C4-2B (cell line): ENCODE results near the gene HECW1.
"Not testable (repeated sequence)": the region's sequence is repeated elsewhere in the genome, so short reads cannot be mapped to it uniquely, and the experiment has no call there.

Experiments used
- H3K27ac ChIP-seq: fragments of 450-650 bp; 2 replicates; pipeline ENCODE4 v1.5.1; 2017
- CTCF ChIP-seq: fragments of 450-650 bp; conservative IDR thresholded peaks from 2 replicates; pipeline ENCODE4 v1.5.1; 2017; ENCODE audit warnings: mild to moderate bottlenecking
- ZFX ChIP-seq: fragments of 450-650 bp; IDR thresholded peaks from 2 replicates; pipeline ENCODE4 v1.6.1; 2017

The HECW1 gene

GRCh38 chr7:43560742-43561330 is 448.4 kb downstream of the HECW1 start:
- TF ChIP-seq ZFX: no peak
- TF ChIP-seq CTCF: no peak
- H3K27ac ChIP-seq: no peak overlapping the region

DNA sequence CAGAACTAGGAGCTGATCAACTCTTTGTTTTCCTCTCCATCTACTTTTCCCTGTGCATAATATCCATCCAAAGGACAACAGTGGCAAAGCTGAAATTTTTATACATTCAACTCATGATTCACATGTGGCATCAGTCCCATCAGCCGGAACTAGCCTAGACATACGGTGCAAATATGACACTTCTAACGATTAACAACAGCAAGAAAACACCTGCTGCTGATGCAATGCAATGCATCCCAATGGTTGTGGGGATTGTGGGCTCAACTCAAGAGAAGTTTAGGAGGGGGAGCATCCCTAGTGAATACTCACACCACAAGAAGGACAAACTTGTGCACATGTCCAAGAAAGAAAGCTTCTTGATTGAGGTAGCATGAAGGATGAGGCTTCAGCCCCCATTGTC is 449.9 kb downstream of the HECW1 start:
- no peak overlapping the region for H3K27ac ChIP-seq
- TF ChIP-seq ZFX (no peak), CTCF (no peak)

GRCh38 chr7:43565786-43566185 is 453.3 kb downstream of the HECW1 start:
- TF ChIP-seq ZFX (no peak), CTCF (no peak)
- H3K27ac ChIP-seq: no peak overlapping the region

DNA sequence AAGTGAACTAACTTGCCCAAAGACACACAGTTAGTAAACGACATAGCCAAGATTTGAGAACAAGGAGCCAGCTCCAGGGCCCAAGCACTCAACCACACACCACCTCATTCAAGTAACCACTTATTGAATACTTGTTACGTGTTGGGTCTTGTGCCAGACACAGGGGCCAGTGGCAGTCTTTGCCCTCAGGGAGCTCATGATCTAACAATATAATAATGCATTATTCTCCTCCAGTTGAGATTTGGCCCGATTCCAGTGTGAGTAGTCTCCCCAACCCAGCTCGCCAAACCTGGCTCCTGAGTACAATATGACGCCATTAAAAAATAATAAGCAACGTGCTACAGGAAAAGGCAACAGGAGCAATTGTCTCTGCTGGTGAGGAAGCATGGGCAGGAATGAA is 456.1 kb downstream of the HECW1 start:
- H3K27ac ChIP-seq: no peak overlapping the region

GRCh38 chr7:43569424-43569823 is 457.0 kb downstream of the HECW1 start:
- no peak for TF ChIP-seq CTCF
- no peak for TF ChIP-seq ZFX
- no peak overlapping the region for H3K27ac ChIP-seq

More for the DNA sequence above, 456.1 kb downstream of the HECW1 start:
- no peak for TF ChIP-seq CTCF
- no peak for TF ChIP-seq ZFX

- H3K27ac ChIP-seq: no peak overlapping the region
- TF ChIP-seq CTCF: no peak
- TF ChIP-seq ZFX: no peak
These were observed 458.4 kb downstream of the HECW1 start for GRCh38 chr7:43570688-43571365.

DNA sequence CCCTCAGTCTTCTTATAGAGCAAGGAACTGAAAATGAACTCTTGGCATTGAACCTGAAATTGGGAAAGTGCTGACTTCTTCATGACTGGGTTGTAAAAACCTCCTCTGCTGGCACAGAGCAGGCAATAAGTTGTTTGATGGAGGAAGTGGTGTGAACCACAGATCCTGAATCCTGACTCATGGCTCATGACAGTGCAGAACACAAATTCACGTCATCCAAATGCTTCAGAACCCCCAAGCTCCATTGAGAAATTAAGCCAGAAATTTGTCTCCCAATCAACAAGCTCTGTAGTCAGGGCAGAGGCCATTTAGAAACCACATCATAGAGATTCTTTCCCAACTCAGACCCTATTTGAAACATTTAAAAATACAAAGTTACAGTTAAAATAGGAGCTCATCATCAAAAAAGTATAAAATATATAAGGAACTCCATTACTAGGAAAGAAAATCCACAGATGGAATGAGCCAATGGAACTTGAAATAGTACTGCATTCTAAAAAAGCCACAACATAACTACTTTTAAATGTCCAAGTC is 460.1 kb downstream of the HECW1 start:
- no peak overlapping the region for H3K27ac ChIP-seq
- TF ChIP-seq CTCF (no peak), ZFX (no peak)

GRCh38 chr7:43573832-43574231 is 461.4 kb downstream of the HECW1 start:
- not testable (repeated sequence) for H3K27ac ChIP-seq
